K562 (cell line): ENCODE results near the gene ZSCAN1. TPM values are rescaled to one million over a fixed set of nuclear protein-coding genes. Genes with fewer than 3 reads are reported as not detected.

Experiments
- ATAC-seq: fragments of 200-7000 bp; cut with Tn5 transposase; 3 replicates; pipeline ENCODE4 v1.9.1; 2020; ENCODE audit warnings: moderate library complexity
- BruUV-seq: library from RNA; stranded (reverse); fragments of 400-500 nt; replicated peaks from 2 replicates; lab custom pipeline; 2021; lab: Mats Ljungman, UMichigan
- CTCF ChIA-PET: fragments of 300-600 bp; formaldehyde crosslinking; extraction: SDS; loops from one replicate; lab custom pipeline; 2021; ENCODE audit warnings: low intra/inter-chr PET ratio; lab: Yijun Ruan, JAX
- POLR2A ChIA-PET: fragments of 300-600, 350-650 bp; sonication (Branson Sonifier 250); formaldehyde crosslinking; extraction: SDS; loops from one replicate; lab custom pipeline; 2021; ENCODE audit warnings: antibody characterized with exemption, inconsistent platforms; lab: Yijun Ruan, JAX
- DNase-seq, 4 experiments: peaks; one replicate each; pipeline versions ENCODE4 v3.0.0 to v3.0.0-alpha.2; 2011 to 2018; ENCODE audit warnings: low spot score in 3 of 4, mixed read lengths in 3 of 4; ENCODE audit errors: extremely low read depth in 1 of 4
- FAIRE-seq: peaks from 2 replicates; lab custom pipeline; 2011; peaks lifted over from hg19 to GRCh38; lab: Jason Lieb, UNC
- H2AFZ ChIP-seq: 2 replicates; pipeline ENCODE4 v1.6.0; 2011; ENCODE audit warnings: low read depth, low read length, control low read depth, inconsistent platforms
- H3K27ac ChIP-seq: fragments of 200-600 bp; 3 replicates; pipeline ENCODE4 v1.8.0; 2011; ENCODE audit warnings: low read depth, mild to moderate bottlenecking, control low read depth, inconsistent platforms, low read length, moderate library complexity, mixed read lengths; ENCODE audit errors: extremely low read depth
- H3K27me3 ChIP-seq, 2 experiments: fragments of 300-600 bp in 1 of 2; 2 replicates in 1 of 2; 3 replicates in 1 of 2; pipeline versions ENCODE4 v1.6.0 to v1.8.0; 2011; ENCODE audit warnings: inconsistent platforms in 2 of 2, low read length in 2 of 2, mild to moderate bottlenecking in 1 of 2, mixed read lengths in 1 of 2, moderate library complexity in 1 of 2; ENCODE audit not compliant: control insufficient read depth in 2 of 2, insufficient read depth in 2 of 2
- H3K36me3 ChIP-seq: fragments of 300-600 bp; 3 replicates; pipeline ENCODE4 v1.8.0; 2011; ENCODE audit warnings: mild to moderate bottlenecking, low read length, inconsistent platforms; ENCODE audit not compliant: control insufficient read depth, insufficient read depth
- H3K4me1 ChIP-seq, 2 experiments: fragments of 200-600 bp in 1 of 2; replicated peaks in 1 of 2; 2 replicates in 1 of 2; 3 replicates in 1 of 2; pipeline versions ENCODE4 v1.5.1 to v1.8.0; 2011; ENCODE audit warnings: inconsistent platforms in 2 of 2, low read length in 2 of 2, mild to moderate bottlenecking in 1 of 2, mixed read lengths in 1 of 2, moderate library complexity in 1 of 2; ENCODE audit not compliant: control insufficient read depth in 2 of 2, insufficient read depth in 2 of 2
- H3K4me2 ChIP-seq: 2 replicates; pipeline ENCODE4 v1.6.1; 2011; ENCODE audit warnings: low read length, control low read depth, inconsistent platforms, mixed read lengths; ENCODE audit not compliant: insufficient read depth
- H3K4me3 ChIP-seq: fragments of 200-600 bp; sonication (generic), shearing (Covaris generic); 2 replicates; pipeline ENCODE4 v1.5.1; 2016; ENCODE audit warnings: control low read depth, inconsistent platforms
- H3K79me2 ChIP-seq: fragments of 200-600 bp; 3 replicates; pipeline ENCODE4 v1.8.0; 2011; ENCODE audit warnings: low read length, inconsistent platforms; ENCODE audit not compliant: control insufficient read depth, insufficient read depth
- H3K9ac ChIP-seq, 2 experiments: 2 replicates each; pipeline versions ENCODE4 v1.6.0 to v1.6.1; 2011; ENCODE audit warnings: low read depth in 2 of 2, low read length in 2 of 2, control low read depth in 1 of 2, inconsistent platforms in 1 of 2, mild to moderate bottlenecking in 1 of 2, mixed read lengths in 1 of 2; ENCODE audit not compliant: insufficient read depth in 1 of 2
- H3K9me1 ChIP-seq: one replicate; pipeline ENCODE4 v1.6.0; 2011; ENCODE audit warnings: inconsistent platforms, mild to moderate bottlenecking, low read length, moderate library complexity; ENCODE audit not compliant: control insufficient read depth, insufficient read depth
- H3K9me3 ChIP-seq: replicated peaks from 2 replicates; pipeline ENCODE4 v1.5.1; 2011; ENCODE audit warnings: low read depth, low read length, inconsistent platforms; ENCODE audit not compliant: control insufficient read depth, insufficient read depth
- H4K20me1 ChIP-seq: replicated peaks from 2 replicates; pipeline ENCODE4 v1.6.1; 2011; ENCODE audit warnings: low read length, inconsistent platforms, mixed read lengths; ENCODE audit not compliant: control insufficient read depth, insufficient read depth
- CEBPZ ChIP-seq: fragments of 150-350 bp; IDR thresholded peaks from 2 replicates; pipeline ENCODE4 v1.6.1; 2014; ENCODE audit warnings: low read depth, mild to moderate bottlenecking, low read length, borderline replicate concordance
- CGGBP1 ChIP-seq: fragments of 250-450 bp; sonication (Bioruptor Pico); IDR thresholded peaks from 2 replicates; pipeline ENCODE4 v1.9.0; 2021; ENCODE audit warnings: mild to moderate bottlenecking
- ELF1 ChIP-seq: fragments of 200-800 bp; sonication (Bioruptor generic); IDR thresholded peaks from 2 replicates; pipeline ENCODE4 v1.6.1; 2016; ENCODE audit warnings: missing genetic modification characterization, missing compliant biosample characterization
- KDM1A ChIP-seq, 2 experiments: fragments of 450-650 bp; IDR thresholded peaks; 2 replicates each; pipeline ENCODE4 v1.6.1; 2016; ENCODE audit warnings: mild to moderate bottlenecking in 2 of 2
- LEF1 ChIP-seq: fragments of 450-650 bp; IDR thresholded peaks from 2 replicates; pipeline ENCODE4 v1.6.1; 2016; ENCODE audit warnings: mild to moderate bottlenecking
- MXI1 ChIP-seq: IDR thresholded peaks from 2 replicates; pipeline ENCODE4 v1.6.1; 2011; ENCODE audit warnings: low read depth, mild to moderate bottlenecking, improper control_type of control experiment, low read length
- MYBL2 ChIP-seq, 2 experiments: fragments of 450-650 bp in 1 of 2; sonication (generic) in 1 of 2; formaldehyde crosslinking in 1 of 2; IDR thresholded peaks; 2 replicates each; pipeline versions ENCODE4 v1.6.1 to v1.8.1; 2017 to 2022; ENCODE audit warnings: borderline replicate concordance in 1 of 2, inconsistent platforms in 1 of 2, low read depth in 1 of 2, mild to moderate bottlenecking in 1 of 2, missing genetic modification reagents in 1 of 2, moderate library complexity in 1 of 2
- SNIP1 ChIP-seq: fragments of 450-650 bp; IDR thresholded peaks from 2 replicates; pipeline ENCODE4 v1.7.1; 2017; ENCODE audit warnings: low read depth, mild to moderate bottlenecking
- TGIF2 ChIP-seq: sonication (generic); formaldehyde crosslinking; IDR thresholded peaks from 2 replicates; pipeline ENCODE4 v1.8.1; 2022; ENCODE audit warnings: mild to moderate bottlenecking, missing genetic modification reagents, moderate library complexity
- ZNF407 ChIP-seq: fragments of 450-650 bp; IDR thresholded peaks from 2 replicates; pipeline ENCODE4 v1.6.1; 2016; ENCODE audit warnings: low read depth
- WGBS: fragments of 100-300 bp; shearing (Covaris generic); methylation state at CpG from one replicate; pipeline ENCODE4 v1.1.6; 2016; ENCODE audit warnings: low coverage, mixed read lengths; ENCODE audit not compliant: insufficient coverage; ENCODE audit errors: missing lambda C conversion rate; 5-methylcytosine and 5-hydroxymethylcytosine counted together
- in situ Hi-C: fragments of 300-500 bp; cut with MboI; formaldehyde crosslinking; loops from 4 replicates; pipeline ENCODE4 v1.15.0; 2018; ENCODE audit warnings: inconsistent platforms, mixed read lengths
- intact Hi-C: fragments of 100-400 bp; cut with micrococcal nuclease; formaldehyde crosslinking; loops from 2 replicates; pipeline ENCODE4 v1.14.2; 2022
- polyA plus RNA-seq, 8 experiments: library from polyadenylated mRNA; depleted of rRNA in 4 of 8; stranded (reverse) in 5 of 8; unstranded in 3 of 8; fragments of >200 nt; fragmentation: Nextera tagmentation in 2 of 8; fragmentation: Illumina TruSeq in 1 of 8; extraction: Ambion mirVana in 2 of 8; extraction: Trizol in 1 of 8; gene quantifications; 2 replicates each; pipeline versions ENCODE4 v1.2.1 to v1.2.3, GENCODE V29; 2011 to 2014; ENCODE audit warnings: inconsistent platforms in 1 of 8, missing spikeins in 1 of 8
- total RNA-seq, 7 experiments: library from RNA; depleted of rRNA in 6 of 7; stranded (reverse); fragments of >200 nt in 6 of 7; fragmentation: Illumina TruSeq in 2 of 7; extraction: Trizol in 2 of 7; gene quantifications; 2 replicates each; pipeline versions ENCODE4 v1.2.1 to v1.2.3, GENCODE V29; 2011 to 2021; ENCODE audit warnings: low replicate concordance in 1 of 7

ZSCAN1 gene
- total and polyA plus RNA-seq, 9 of the 15 experiments (the other 6 are each of a cell fraction or from before 2014, with no cell fraction given): not detected

- no peak for FAIRE-seq
- Histone ChIP-seq H2AFZ (no peak overlapping the region), H3K9me1 (no peaks in the 10 kb centered on the region), H3K9me3 (no peaks in the 10 kb centered on the region; the same call in 1 of the 2 replicates), H3K79me2 (no peaks in the 10 kb centered on the region), H3K4me2 (no peak overlapping the region), H3K9ac (no peak overlapping the region), H3K4me1 (peaks cover 0 to 9% of the 10 kb centered on the region in 2 experiments; a peak in 2 of 5 replicates), H3K4me3 (0 out of 2 replicates have a peak overlapping the region, but pooled peaks have one; percentile 33), H3K27me3 (no peaks in the 10 kb centered on the region), H3K36me3 (no peaks in the 10 kb centered on the region), H4K20me1 (no peaks in the 10 kb centered on the region), H3K27ac (no peak overlapping the region)
- intact Hi-C loops: no loop called here
- TF ChIP-seq ELF1: no peak
- no peak for TF ChIP-seq SNIP1
- no peak for TF ChIP-seq MYBL2 (IDR thresholded peaks at IDR 0.05; ENCODE audit: low read depth)
- no peak for TF ChIP-seq MYBL2 (CRISPR knock-in tag; IDR thresholded peaks at IDR 0.05; ENCODE audit: borderline replicate concordance)
- no peak for TF ChIP-seq KDM1A (IDR thresholded peaks at IDR 0.05)
- no peak for TF ChIP-seq LEF1
- TF ChIP-seq MXI1: no peak
- no peak for TF ChIP-seq TGIF2 (CRISPR knock-in tag)
- no peak for TF ChIP-seq CEBPZ
- no peak for TF ChIP-seq ZNF407
- TF ChIP-seq CGGBP1: no peak
- CTCF ChIA-PET: no interaction called here
- 24% methylated on average over 28 of the region's 31 CpGs for WGBS
- POLR2A ChIA-PET: no interaction called here
- in situ Hi-C loops: no loop called here
- BruUV-seq: no TSS peak
- no peak for ATAC-seq
- no peak for DNase-seq
Observed at GRCh38 chr19:58003174-58003828, 30.5 kb upstream of the ZSCAN1 start.
